GM10266 (cell line): ENCODE results near the gene YWHAH.

ENCODE experiments used
- DNase-seq: peaks from one replicate; pipeline ENCODE4 v3.0.0; 2012; ENCODE audit errors: extremely low spot score
- TF ChIP-seq, protein P1 (sequence below): IDR thresholded peaks from 2 replicates; pipeline ENCODE4 v1.5.1; 2012; ENCODE audit warnings: mild to moderate bottlenecking, low read depth; ENCODE audit not compliant: control insufficient read depth, insufficient read depth; ENCODE audit errors: missing control alignments

YWHAH gene

GRCh38 chr22:31940506-31940905 is 3.8 kb upstream of the YWHAH start:
- TF ChIP-seq, protein P1, sequence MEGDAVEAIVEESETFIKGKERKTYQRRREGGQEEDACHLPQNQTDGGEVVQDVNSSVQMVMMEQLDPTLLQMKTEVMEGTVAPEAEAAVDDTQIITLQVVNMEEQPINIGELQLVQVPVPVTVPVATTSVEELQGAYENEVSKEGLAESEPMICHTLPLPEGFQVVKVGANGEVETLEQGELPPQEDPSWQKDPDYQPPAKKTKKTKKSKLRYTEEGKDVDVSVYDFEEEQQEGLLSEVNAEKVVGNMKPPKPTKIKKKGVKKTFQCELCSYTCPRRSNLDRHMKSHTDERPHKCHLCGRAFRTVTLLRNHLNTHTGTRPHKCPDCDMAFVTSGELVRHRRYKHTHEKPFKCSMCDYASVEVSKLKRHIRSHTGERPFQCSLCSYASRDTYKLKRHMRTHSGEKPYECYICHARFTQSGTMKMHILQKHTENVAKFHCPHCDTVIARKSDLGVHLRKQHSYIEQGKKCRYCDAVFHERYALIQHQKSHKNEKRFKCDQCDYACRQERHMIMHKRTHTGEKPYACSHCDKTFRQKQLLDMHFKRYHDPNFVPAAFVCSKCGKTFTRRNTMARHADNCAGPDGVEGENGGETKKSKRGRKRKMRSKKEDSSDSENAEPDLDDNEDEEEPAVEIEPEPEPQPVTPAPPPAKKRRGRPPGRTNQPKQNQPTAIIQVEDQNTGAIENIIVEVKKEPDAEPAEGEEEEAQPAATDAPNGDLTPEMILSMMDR = no peak
- DNase-seq = no peak

- no peak for DNase-seq
- TF ChIP-seq, protein P1 = no peak
Observed at GRCh38 chr22:31942091-31942490, 2.2 kb upstream of the YWHAH start.

GRCh38 chr22:31943206-31943977 is 943 bp upstream of the YWHAH start:
- no peak for DNase-seq
- TF ChIP-seq, protein P1 = no peak

GRCh38 chr22:31944700-31945442 is 536 bp downstream of the YWHAH start:
- DNase-seq = peak; percentile 45
- TF ChIP-seq, protein P1 = no peak

GRCh38 chr22:31945443-31945855 is 1.1 kb downstream of the YWHAH start:
- TF ChIP-seq, protein P1 = no peak
- peak; percentile 41 for DNase-seq

GRCh38 chr22:31945971-31946680 is 1.8 kb downstream of the YWHAH start:
- TF ChIP-seq, protein P1 = no peak
- no peak for DNase-seq

GRCh38 chr22:31947296-31947695 is 3.0 kb downstream of the YWHAH start:
- TF ChIP-seq, protein P1 = peak; percentile 77

More at GRCh38 chr22:31947296-31947695, 3.0 kb downstream of the YWHAH start:
- peak; percentile 67 for DNase-seq
